NOMO-1 (cell line): ENCODE data around the gene FLNB.
A peak's percentile ranks its signal among the peaks of the same experiment; 100 is the strongest.

Experiments
- DNase-seq, 2 experiments: peaks; one replicate each; lab custom pipeline; 2025; ENCODE audit not compliant: unreplicated experiment in 2 of 2; lab: John Stamatoyannopoulos, UW

The FLNB gene

GRCh38 chr3:58026598-58026997 lies 18.4 kb downstream of the FLNB start:
- no peak for DNase-seq

GRCh38 chr3:58027704-58028317 lies 19.6 kb downstream of the FLNB start:
- DNase-seq = no peak

GRCh38 chr3:58028902-58029301 lies 20.7 kb downstream of the FLNB start:
- no peak for DNase-seq

- DNase-seq = no peak
These were observed 21.8 kb downstream of the FLNB start for GRCh38 chr3:58029842-58030584.

- DNase-seq = no peak
These were observed 24.0 kb downstream of the FLNB start for GRCh38 chr3:58032186-58032585.

- DNase-seq = no peak
These were observed 26.7 kb downstream of the FLNB start for GRCh38 chr3:58034738-58035523.

GRCh38 chr3:58035524-58036255 lies 27.5 kb downstream of the FLNB start:
- DNase-seq = no peak

GRCh38 chr3:58036293-58037032 lies 28.2 kb downstream of the FLNB start:
- DNase-seq = no peak

GRCh38 chr3:58037141-58037910 lies 29.1 kb downstream of the FLNB start:
- DNase-seq = no peak

GRCh38 chr3:58038675-58039292 lies 30.6 kb downstream of the FLNB start:
- peak; percentile 19 to 39 for DNase-seq

GRCh38 chr3:58039601-58040000 lies 31.4 kb downstream of the FLNB start:
- DNase-seq = peak; percentile 37 to 54

- DNase-seq = no peak
These were observed 33.1 kb downstream of the FLNB start for GRCh38 chr3:58041182-58041825.

GRCh38 chr3:58041826-58042324 lies 33.7 kb downstream of the FLNB start:
- no peak for DNase-seq

GRCh38 chr3:58042947-58043707 lies 34.9 kb downstream of the FLNB start:
- DNase-seq = no peak

GRCh38 chr3:58043933-58044332 lies 35.7 kb downstream of the FLNB start:
- no peak for DNase-seq

GRCh38 chr3:58044691-58045483 lies 36.7 kb downstream of the FLNB start:
- no peak for DNase-seq

- no peak for DNase-seq
These were observed 39.6 kb downstream of the FLNB start for GRCh38 chr3:58047826-58048225.
